Activated naive CD8-positive, alpha-beta T cell treated with anti-CD3 and anti-CD28 coated beads, Interleukin-2, amount 50 U/mL, for 16 hours (primary cell): ENCODE results near the gene AGAP5.
A peak's percentile ranks its signal among the peaks of the same experiment; 100 is the strongest.

Experiments used
- DNase-seq: peaks from one replicate; pipeline ENCODE4 v3.0.0-alpha.2; 2020; ENCODE audit warnings: low read depth, low spot score

Gene AGAP5

DNA sequence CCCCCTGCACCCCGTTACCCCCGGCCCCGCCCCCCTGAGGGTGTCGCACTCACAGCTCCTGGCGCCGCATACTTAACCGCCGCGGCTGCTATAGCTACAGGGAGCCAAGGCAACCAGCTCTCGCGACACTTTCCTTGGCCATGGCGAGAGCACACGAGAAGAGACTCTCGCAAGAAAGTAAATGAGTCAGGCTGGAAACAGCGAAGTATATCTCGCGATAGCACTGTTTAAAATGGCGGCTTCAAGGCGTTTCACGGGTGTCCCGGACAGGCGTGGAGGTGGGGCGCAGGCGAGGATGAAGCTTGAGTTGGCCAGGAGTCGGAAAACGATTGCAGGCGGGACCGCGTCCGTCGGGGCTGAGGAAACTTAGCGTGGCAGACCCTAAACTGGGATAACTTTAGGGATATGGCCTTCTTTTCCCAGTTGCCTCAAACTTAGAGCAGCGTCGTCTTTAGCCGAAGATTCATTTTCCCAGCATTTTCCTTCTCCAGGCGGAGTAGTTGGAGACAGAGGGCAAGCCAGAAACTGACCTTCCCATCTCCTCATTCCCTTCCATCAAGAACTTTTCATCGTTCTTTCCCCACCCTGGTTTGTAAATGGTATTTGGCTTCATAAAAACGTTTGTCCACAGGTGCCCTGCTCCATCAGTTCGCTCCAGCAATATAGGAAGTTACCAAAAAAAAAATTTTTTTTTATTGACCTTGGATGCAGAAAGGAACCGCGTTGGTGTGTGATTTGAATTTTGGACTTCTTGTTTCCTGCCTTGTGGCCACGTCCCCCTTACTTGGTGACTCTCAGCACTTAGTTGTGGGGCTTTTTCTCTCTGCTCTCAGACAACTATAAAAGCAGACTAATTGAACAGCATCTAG is 71.8 kb downstream of the AGAP5 start:
- DNase-seq, result peak; percentile 85

DNA sequence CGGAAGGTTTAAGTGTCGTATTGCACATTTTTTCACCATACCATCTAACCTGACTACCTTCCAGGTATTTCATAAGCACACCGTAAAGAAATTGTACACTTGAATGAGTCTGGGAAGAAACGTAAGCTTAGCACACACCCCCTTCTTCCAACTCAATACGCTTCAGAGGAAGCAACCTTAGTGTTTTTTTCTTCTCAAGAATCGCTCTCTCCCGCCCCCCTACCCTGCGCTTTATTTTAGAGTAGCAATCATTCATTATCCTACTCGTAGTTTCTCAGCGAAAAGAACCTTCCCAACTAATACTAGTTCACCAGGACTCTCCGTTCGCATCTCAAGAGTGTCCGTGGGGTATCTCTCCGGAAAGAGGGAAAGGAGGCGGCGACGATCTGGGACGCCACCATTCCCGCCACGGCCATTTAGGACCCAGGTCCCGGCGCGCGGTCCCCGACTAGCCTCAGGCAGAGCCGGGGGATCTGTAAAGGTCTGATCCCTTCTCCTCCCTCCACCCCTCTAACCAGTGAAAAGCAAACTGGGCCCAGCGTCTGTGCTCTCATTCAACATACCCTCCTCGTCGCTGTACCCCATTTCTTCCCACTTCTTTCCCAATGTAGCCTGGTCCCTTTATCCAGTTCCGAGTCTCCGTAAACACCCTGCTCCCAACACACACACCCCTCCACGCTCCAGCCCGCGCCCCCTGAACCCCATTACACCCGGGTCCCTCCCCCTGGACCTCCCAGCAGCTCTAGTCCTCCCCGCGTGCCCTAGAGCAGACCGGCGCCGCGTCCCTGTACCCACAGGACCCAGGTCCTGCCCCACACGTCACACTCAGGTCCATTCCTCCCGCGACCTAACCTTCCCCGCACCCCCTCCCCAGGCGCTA is 72.7 kb downstream of the AGAP5 start:
- DNase-seq, result no peak
